Liver (tissue), 9 donors: ENCODE results near the gene PGAM2. TPM values are rescaled to one million over a fixed set of nuclear protein-coding genes. Genes with fewer than 3 reads are reported as not detected.

Experiments
- DNase-seq: peaks from one replicate; pipeline ENCODE4 v3.0.0-alpha.2; 2017; ENCODE audit warnings: low spot score
- H3K27ac ChIP-seq, 2 donors: one replicate each; pipeline ENCODE4 v1.7.0; 2013; ENCODE audit warnings: inconsistent platforms in 2 of 2, low read length in 2 of 2, control low read depth in 1 of 2, low read depth in 1 of 2, mild to moderate bottlenecking in 1 of 2
- H3K27me3 ChIP-seq, 4 donors: one replicate each; pipeline versions ENCODE4 v1.6.1 to v1.7.0; 2013; ENCODE audit warnings: low read length in 3 of 4, inconsistent platforms in 1 of 4, mild to moderate bottlenecking in 1 of 4, moderate library complexity in 1 of 4; ENCODE audit not compliant: control insufficient read depth in 4 of 4, insufficient read depth in 4 of 4
- H3K36me3 ChIP-seq, 4 donors: one replicate each; pipeline versions ENCODE4 v1.6.1 to v1.7.0; 2013; ENCODE audit warnings: low read length in 3 of 4, mild to moderate bottlenecking in 3 of 4, low read depth in 1 of 4, moderate library complexity in 1 of 4; ENCODE audit not compliant: control insufficient read depth in 4 of 4, insufficient read depth in 3 of 4
- H3K4me1 ChIP-seq, 4 donors: one replicate each; pipeline versions ENCODE4 v1.6.1 to v1.7.0; 2013; ENCODE audit warnings: low read length in 3 of 4, mild to moderate bottlenecking in 3 of 4, moderate library complexity in 1 of 4; ENCODE audit not compliant: control insufficient read depth in 4 of 4, insufficient read depth in 4 of 4
- H3K4me3 ChIP-seq, 3 donors: one replicate each; pipeline versions ENCODE4 v1.6.1 to v1.7.0; 2013; ENCODE audit warnings: low read length in 3 of 3, control low read depth in 1 of 3, low read depth in 1 of 3, mild to moderate bottlenecking in 1 of 3
- H3K9ac ChIP-seq, 2 donors: one replicate each; pipeline ENCODE4 v1.7.0; 2013; ENCODE audit warnings: low read length in 2 of 2, mild to moderate bottlenecking in 2 of 2, moderate library complexity in 2 of 2, control low read depth in 1 of 2, low read depth in 1 of 2
- H3K9me3 ChIP-seq, 4 donors: one replicate each; pipeline versions ENCODE4 v1.6.1 to v1.7.0; 2013; ENCODE audit warnings: low read length in 3 of 4; ENCODE audit not compliant: control insufficient read depth in 4 of 4
- CTCF ChIP-seq: fragments of 150-350 bp; IDR thresholded peaks from 2 replicates; pipeline ENCODE4 v1.5.1; 2017; ENCODE audit warnings: improper control_type of control experiment, low read depth, low read length; ENCODE audit not compliant: missing input control
- EGR1 ChIP-seq, 2 donors: IDR thresholded peaks; 2 replicates each; pipeline ENCODE4 v1.6.1; 2016 to 2018; ENCODE audit warnings: antibody characterized with exemption in 2 of 2, low read depth in 2 of 2
- FOXA1 ChIP-seq: IDR thresholded peaks from 2 replicates; pipeline ENCODE4 v1.6.1; 2016; ENCODE audit warnings: antibody characterized with exemption
- FOXA2 ChIP-seq: IDR thresholded peaks from 2 replicates; pipeline ENCODE4 v1.6.1; 2016; ENCODE audit warnings: antibody characterized with exemption
- GABPA ChIP-seq, 2 donors: IDR thresholded peaks in 1 of 2; conservative IDR thresholded peaks in 1 of 2; 2 replicates each; pipeline ENCODE4 v1.6.1; 2016; ENCODE audit warnings: antibody characterized with exemption in 2 of 2, mild to moderate bottlenecking in 1 of 2, moderate library complexity in 1 of 2
- HNF4G ChIP-seq: IDR thresholded peaks from 2 replicates; pipeline ENCODE4 v1.6.1; 2016; ENCODE audit warnings: antibody characterized with exemption
- JUND ChIP-seq, 2 donors: IDR thresholded peaks; 2 replicates each; pipeline ENCODE4 v1.6.1; 2016; ENCODE audit warnings: antibody characterized with exemption in 2 of 2
- MAX ChIP-seq: IDR thresholded peaks from 2 replicates; pipeline ENCODE4 v1.6.1; 2016; ENCODE audit warnings: antibody characterized with exemption
- NR2F2 ChIP-seq: IDR thresholded peaks from 2 replicates; pipeline ENCODE4 v1.6.1; 2016; ENCODE audit warnings: antibody characterized with exemption
- RAD21 ChIP-seq, 2 donors: IDR thresholded peaks; 2 replicates each; pipeline ENCODE4 v1.6.1; 2016; ENCODE audit warnings: antibody characterized with exemption in 2 of 2, mild to moderate bottlenecking in 2 of 2
- REST ChIP-seq: IDR thresholded peaks from 2 replicates; pipeline ENCODE4 v1.6.1; 2016; ENCODE audit warnings: antibody characterized with exemption, mild to moderate bottlenecking
- RXRA ChIP-seq, 2 donors: IDR thresholded peaks; 2 replicates each; pipeline ENCODE4 v1.6.1; 2017 to 2018; ENCODE audit warnings: antibody characterized with exemption in 2 of 2, mild to moderate bottlenecking in 1 of 2
- SP1 ChIP-seq: IDR thresholded peaks from 2 replicates; pipeline ENCODE4 v1.6.1; 2018; ENCODE audit warnings: antibody characterized with exemption, mild to moderate bottlenecking
- TAF1 ChIP-seq: conservative IDR thresholded peaks from 2 replicates; pipeline ENCODE4 v1.6.1; 2016; ENCODE audit warnings: antibody characterized with exemption, mild to moderate bottlenecking
- YY1 ChIP-seq: IDR thresholded peaks from 2 replicates; pipeline ENCODE4 v1.6.1; 2016; ENCODE audit warnings: antibody characterized with exemption, mild to moderate bottlenecking
- ZBTB33 ChIP-seq: IDR thresholded peaks from 2 replicates; pipeline ENCODE4 v1.6.1; 2016; ENCODE audit warnings: antibody characterized with exemption
- WGBS: extraction: QIAGEN DNeasy Blood & Tissue Kit; methylation state at CpG from one replicate; pipeline ENCODE4 v1.1.7; 2013; 5-methylcytosine and 5-hydroxymethylcytosine counted together
- polyA plus RNA-seq, 2 donors: library from polyadenylated mRNA; stranded (reverse) in 1 of 2; unstranded in 1 of 2; fragments of 200-250 nt in 1 of 2; fragments of >200 nt in 1 of 2; fragmentation: Nextera tagmentation in 1 of 2; extraction: Ambion mirVana in 1 of 2; gene quantifications; one replicate each; pipeline versions ENCODE4 v1.2.1 to v1.2.3, GENCODE V29; 2013 to 2015
- total RNA-seq, 2 donors: library from RNA; depleted of rRNA; stranded (reverse); fragments of >200 nt; gene quantifications; one replicate each; pipeline ENCODE4 v1.2.3, GENCODE V29; 2014
- donor health status: healthy.
- donor health status: healthy.
- donor health status: healthy.
- donor health status: healthy.
- donor health status: healthy.

PGAM2 gene
- total and polyA plus RNA-seq, 4 donors, result 0.13 to 2.3 (median 0.49) TPM

GRCh38 chr7:44094883-44095592 lies 29.7 kb upstream of the PGAM2 start:
- H3K36me3 ChIP-seq, result no peaks in the 10 kb centered on the region
- WGBS, result 82% methylated on average over 2 of the region's 2 CpGs
- no peak overlapping the region for H3K4me3 ChIP-seq
- no peaks in the 10 kb centered on the region for H3K27me3 ChIP-seq
- H3K27ac ChIP-seq, result peak overlapping the region in 1 of 2 donors; percentile 31
- H3K4me1 ChIP-seq, result peaks cover 0 to 17% (median 15%) of the 10 kb centered on the region in 4 donors
- TF ChIP-seq FOXA2 (no peak), SP1 (no peak), NR2F2 (peak; percentile 13)
- no peak overlapping the region for H3K9ac ChIP-seq
- DNase-seq, result no peak
- H3K9me3 ChIP-seq, result no peaks in the 10 kb centered on the region

GRCh38 chr7:44094365-44094764 lies 29.0 kb upstream of the PGAM2 start:
- Histone ChIP-seq H3K4me3 (no peak overlapping the region), H3K9ac (no peak overlapping the region), H3K4me1 (peaks cover 0 to 19% (median 16%) of the 10 kb centered on the region in 4 donors), H3K27ac (no peak overlapping the region), H3K27me3 (no peaks in the 10 kb centered on the region), H3K36me3 (no peaks in the 10 kb centered on the region), H3K9me3 (no peaks in the 10 kb centered on the region)
- DNase-seq, result no peak
- TF ChIP-seq YY1 (no peak), NR2F2 (no peak), CTCF (no peak), SP1 (no peak), MAX (no peak), FOXA1 (no peak)
- 58% methylated on average over 2 of the region's 2 CpGs for WGBS

- Histone ChIP-seq H3K27ac (no peak overlapping the region), H3K9me3 (no peaks in the 10 kb centered on the region), H3K27me3 (no peaks in the 10 kb centered on the region), H3K9ac (no peak overlapping the region), H3K4me3 (no peak overlapping the region), H3K36me3 (no peaks in the 10 kb centered on the region), H3K4me1 (peaks cover 4 to 30% (median 24%) of the 10 kb centered on the region in 4 donors)
- WGBS, result 92% methylated on average over 6 of the region's 6 CpGs
- no peak for DNase-seq
- TF ChIP-seq CTCF, result no peak
- no peak for TF ChIP-seq TAF1
- TF ChIP-seq FOXA1, result no peak
- TF ChIP-seq SP1, result no peak
- no peak for TF ChIP-seq RAD21 (IDR thresholded peaks at IDR 0.05)
- TF ChIP-seq MAX, result no peak
- no peak for TF ChIP-seq HNF4G
- no peak for TF ChIP-seq NR2F2
- TF ChIP-seq FOXA2, result no peak
- no peak for TF ChIP-seq JUND (IDR thresholded peaks at IDR 0.05)
- TF ChIP-seq EGR1 (IDR thresholded peaks at IDR 0.05; ENCODE audit: low read depth in 2 of 2), result no peak
- no peak for TF ChIP-seq RXRA (IDR thresholded peaks at IDR 0.05)
- TF ChIP-seq ZBTB33, result no peak
- no peak for TF ChIP-seq GABPA (IDR thresholded peaks at IDR 0.05 in 1 of 2, conservative IDR thresholded peaks at IDR 0.05 in 1 of 2)
- no peak for TF ChIP-seq REST
Measured at GRCh38 chr7:44093102-44093641, 27.8 kb upstream of the PGAM2 start.
